ENCODE data around the gene MAPT. TPM values are rescaled to one million over a fixed set of nuclear protein-coding genes. Genes with fewer than 3 reads are reported as not detected.
"Not testable (repeated sequence)": the region's sequence is repeated elsewhere in the genome, so short reads cannot be mapped to it uniquely, and the experiment has no call there.

The MAPT gene
- total RNA-seq, 2 donors from 2014 or later = 0.14 to 0.17 TPM

DNA sequence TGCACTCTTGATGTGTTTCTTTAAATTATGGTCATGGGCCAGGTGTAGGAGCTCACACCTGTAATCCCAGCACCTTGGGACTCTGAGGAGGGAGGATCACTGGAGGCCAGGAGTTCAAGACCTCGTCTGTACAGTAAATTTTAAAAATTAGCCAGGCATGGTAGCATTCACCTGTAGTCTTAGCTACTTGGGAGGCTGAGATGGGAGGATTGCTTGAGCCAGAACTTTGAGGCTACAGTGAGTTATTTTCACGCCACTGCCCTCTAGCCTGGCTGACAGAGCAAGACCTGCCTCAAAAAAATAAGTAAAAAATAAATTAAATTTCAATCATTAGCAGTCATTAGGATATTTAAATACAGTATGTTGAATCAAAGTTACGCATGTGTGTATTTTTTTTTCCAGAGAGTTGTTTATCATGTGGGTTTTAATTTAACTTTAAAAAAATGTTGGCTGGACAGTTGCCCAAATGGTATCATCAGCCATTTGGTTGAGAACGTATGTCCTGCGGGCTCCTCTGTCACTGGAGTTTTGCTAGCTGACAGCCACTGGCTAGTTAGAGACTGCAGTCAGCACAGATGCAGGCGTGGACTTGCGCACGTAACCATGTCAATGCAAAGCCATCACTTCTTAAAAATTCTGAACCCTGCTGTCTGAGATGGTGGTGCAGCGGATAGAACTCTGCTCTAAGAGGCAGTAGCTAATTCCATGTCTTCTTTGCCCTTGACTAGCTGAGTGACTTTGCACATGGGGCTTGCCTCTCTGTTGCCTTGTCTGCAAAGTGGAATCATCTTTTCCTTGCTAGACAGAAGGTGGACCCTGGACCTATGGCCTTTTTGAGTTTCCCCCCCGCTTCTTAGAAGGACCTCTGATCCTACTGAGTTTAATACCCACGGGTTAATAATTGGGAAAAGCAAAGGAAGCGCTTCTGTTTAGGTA is 40.0 kb downstream of the MAPT start:
- Mint-ChIP-seq H3K4me3 (no peak overlapping the region), H3K27me3 (peaks cover 22 to 26% of the 10 kb centered on the region in 2 donors), H3K36me3 (no peaks in the 10 kb centered on the region), H3K9me3 (no peaks in the 10 kb centered on the region), H3K27ac (no peak overlapping the region), H3K4me1 (ENCODE audit: low read depth in 2 of 2) (no peaks in the 10 kb centered on the region)
- DNase-seq (ENCODE audit: low spot score) = no peak
- no peak for ATAC-seq

DNA sequence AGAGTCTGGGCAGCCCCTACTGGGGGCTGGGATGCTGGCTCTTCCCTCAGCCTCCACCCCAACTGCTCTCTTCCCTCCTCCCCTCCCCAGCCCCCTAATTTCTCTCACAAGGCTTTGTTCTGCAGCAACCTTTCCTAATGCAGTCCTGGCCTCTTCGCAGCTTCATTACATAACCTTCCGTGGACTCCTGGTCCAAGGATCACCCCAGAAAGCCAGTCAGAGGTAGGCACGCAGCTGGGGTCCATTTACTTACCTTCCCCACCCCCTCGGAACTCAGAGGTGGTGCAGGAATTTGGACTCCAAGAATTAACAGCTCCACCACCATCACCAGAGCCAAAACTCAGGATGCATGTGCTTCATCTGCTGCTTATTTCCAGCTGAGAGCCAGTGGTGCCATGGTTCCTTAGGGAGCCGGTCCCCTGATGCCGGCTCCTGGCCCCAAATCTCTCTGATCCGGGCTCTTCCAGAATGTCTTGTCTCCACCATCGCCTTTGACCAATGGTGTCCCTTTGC is 40.9 kb downstream of the MAPT start:
- DNase-seq (ENCODE audit: low spot score) = peak; percentile 53
- Mint-ChIP-seq H3K27me3 (peaks cover 27 to 36% of the 10 kb centered on the region in 2 donors), H3K36me3 (no peaks in the 10 kb centered on the region), H3K27ac (no peak overlapping the region), H3K4me3 (no peak overlapping the region), H3K9me3 (no peaks in the 10 kb centered on the region), H3K4me1 (ENCODE audit: low read depth in 2 of 2) (no peaks in the 10 kb centered on the region)
- ATAC-seq = no peak

DNA sequence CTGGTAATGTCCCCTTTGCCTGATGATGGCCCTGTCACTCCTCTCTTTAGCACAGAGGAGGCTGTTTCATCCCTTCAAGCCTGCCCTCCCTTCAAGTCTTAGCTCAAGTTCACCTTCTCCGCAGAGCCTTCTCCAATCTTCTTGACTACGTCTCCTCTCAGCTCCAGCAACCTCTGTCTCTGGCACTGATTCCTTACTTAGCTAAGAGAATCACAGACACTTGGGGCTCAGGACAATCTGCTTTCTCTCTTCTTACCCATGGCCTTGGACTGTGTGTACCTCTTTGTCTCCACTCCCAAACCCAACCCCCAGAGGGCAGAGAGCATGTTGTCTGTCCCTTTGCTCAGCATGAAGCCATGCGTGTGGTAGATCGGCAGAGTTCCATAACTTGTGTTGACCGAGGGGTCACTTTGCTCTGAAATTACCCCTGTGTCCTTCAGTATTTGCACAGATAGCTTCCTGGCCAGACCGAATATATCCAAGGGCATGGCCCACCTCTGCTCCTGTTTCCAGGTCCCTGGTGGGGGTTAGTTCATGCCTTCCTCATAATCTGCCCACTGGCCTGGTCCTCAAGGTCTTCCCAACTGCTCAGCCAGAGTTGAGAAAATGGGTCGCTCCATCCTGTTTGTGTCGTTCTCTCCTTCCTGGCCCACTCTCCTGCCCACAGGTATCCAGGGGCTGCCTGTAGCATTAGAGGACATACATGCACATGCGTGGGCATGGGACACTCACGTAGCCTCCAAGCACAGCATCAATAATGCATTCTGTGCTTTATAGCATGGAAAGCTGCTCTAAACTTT is 41.6 kb downstream of the MAPT start:
- Mint-ChIP-seq H3K4me1 (ENCODE audit: low read depth in 2 of 2) (no peaks in the 10 kb centered on the region), H3K27me3 (peaks cover 26 to 34% of the 10 kb centered on the region in 2 donors), H3K9me3 (no peaks in the 10 kb centered on the region), H3K36me3 (no peaks in the 10 kb centered on the region), H3K27ac (no peak overlapping the region), H3K4me3 (no peak overlapping the region)
- ATAC-seq (no peak), DNase-seq (ENCODE audit: low spot score) (peak; percentile 13)

DNA sequence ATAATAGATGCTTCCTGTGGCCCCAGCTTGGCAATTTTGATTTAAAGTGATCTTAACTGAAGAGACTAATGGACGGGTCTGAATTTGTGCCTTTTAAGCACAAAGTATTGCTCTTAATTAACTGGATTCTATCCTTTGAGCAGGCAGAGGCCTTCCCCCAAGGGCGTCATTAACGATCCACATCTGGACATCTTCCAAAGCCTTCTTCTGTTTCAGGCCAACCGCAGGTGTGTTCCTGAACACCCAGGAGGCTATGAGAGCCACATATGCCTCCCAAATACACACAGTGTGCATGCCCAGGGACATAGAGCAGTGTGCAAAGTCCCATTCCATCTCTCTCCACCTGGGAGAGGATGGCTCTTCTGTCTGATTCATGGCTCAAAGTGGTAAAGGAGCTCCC is 42.3 kb downstream of the MAPT start:
- Mint-ChIP-seq H3K4me1 (ENCODE audit: low read depth in 2 of 2) (no peaks in the 10 kb centered on the region), H3K9me3 (no peaks in the 10 kb centered on the region), H3K36me3 (no peaks in the 10 kb centered on the region), H3K27me3 (peaks cover 29 to 34% of the 10 kb centered on the region in 2 donors), H3K27ac (no peak overlapping the region), H3K4me3 (no peak overlapping the region)
- DNase-seq (ENCODE audit: low spot score) (peak; percentile 31), ATAC-seq (no peak)

DNA sequence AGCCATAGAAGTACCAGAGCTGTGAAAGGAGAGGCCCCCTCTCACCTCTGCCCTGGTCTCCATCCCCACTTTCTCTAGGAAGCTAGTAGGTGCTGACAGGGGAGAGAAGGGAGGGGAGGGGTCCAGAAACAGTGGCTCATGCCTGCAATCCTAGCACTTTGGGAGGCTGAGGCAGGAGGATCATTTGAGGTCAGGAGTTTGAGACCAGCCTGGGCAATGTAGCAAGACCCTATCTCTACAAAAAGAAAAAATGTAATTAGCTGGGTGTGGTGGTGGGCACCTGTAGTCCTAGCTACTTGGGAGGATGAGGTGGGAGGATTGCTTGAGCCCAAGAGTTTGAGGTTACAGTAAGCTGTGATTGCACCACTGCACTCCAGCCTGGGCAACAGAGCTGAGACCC is 42.8 kb downstream of the MAPT start:
- not testable (repeated sequence) for H3K27ac Mint-ChIP-seq; ATAC-seq; H3K4me3 Mint-ChIP-seq; H3K9me3 Mint-ChIP-seq; H3K4me1 Mint-ChIP-seq (ENCODE audit: low read depth in 2 of 2); H3K36me3 Mint-ChIP-seq
- H3K27me3 Mint-ChIP-seq = peaks cover 32 to 40% of the 10 kb centered on the region in 2 donors
- DNase-seq (ENCODE audit: low spot score) = peak; percentile 38

DNA sequence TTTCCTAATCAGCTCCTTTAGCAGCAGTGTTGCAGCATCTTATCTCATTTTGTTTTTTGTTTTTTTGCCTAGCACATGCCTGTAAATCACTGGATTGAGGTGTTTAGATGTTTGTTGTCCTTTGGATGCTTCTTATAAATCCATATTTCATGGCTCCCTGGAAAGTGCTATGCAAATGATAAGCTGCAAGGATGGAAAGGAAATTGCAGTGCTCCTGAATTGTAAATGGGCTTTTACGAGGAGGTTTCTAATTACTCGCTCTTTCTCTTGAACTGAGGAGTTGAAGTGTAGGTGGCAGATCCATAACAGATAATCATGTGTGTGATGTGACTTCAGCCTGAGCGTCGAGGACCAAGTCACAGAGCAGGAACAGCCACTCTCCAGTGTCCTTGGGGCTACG is 45.0 kb downstream of the MAPT start:
- Mint-ChIP-seq H3K36me3 (no peaks in the 10 kb centered on the region), H3K9me3 (no peaks in the 10 kb centered on the region), H3K4me3 (no peak overlapping the region), H3K27ac (no peak overlapping the region), H3K4me1 (ENCODE audit: low read depth in 2 of 2) (no peaks in the 10 kb centered on the region), H3K27me3 (peaks cover 42 to 56% of the 10 kb centered on the region in 2 donors)
- no peak for DNase-seq (ENCODE audit: low spot score)
- ATAC-seq = no peak

DNA sequence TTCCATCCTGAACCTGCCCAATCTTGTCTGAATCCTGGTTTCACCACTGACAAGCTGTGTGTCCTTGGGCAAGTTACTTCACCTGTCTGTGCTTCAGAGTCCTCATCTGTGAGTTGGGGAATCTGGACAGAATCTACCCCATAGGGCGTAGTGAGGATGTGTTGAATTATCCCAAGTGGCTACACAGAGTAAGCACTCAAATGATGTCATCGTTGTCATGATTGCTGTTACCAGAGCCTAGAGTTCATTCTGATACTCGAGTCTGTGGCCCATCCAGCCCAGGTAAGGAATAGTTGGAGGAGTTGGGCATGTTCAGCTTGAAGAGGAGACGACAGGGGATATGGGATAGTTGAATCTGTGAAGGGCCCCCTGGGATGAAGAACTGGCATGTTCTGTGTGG is 45.9 kb downstream of the MAPT start:
- no peaks in the 10 kb centered on the region for H3K36me3 Mint-ChIP-seq
- H3K4me1 Mint-ChIP-seq (ENCODE audit: low read depth in 2 of 2) = no peaks in the 10 kb centered on the region
- ATAC-seq (no peak), DNase-seq (ENCODE audit: low spot score) (peak; percentile 5)
- no peaks in the 10 kb centered on the region for H3K9me3 Mint-ChIP-seq
- no peak overlapping the region for H3K4me3 Mint-ChIP-seq
- peaks cover 39 to 55% of the 10 kb centered on the region in 2 donors for H3K27me3 Mint-ChIP-seq
- H3K27ac Mint-ChIP-seq = no peak overlapping the region

DNA sequence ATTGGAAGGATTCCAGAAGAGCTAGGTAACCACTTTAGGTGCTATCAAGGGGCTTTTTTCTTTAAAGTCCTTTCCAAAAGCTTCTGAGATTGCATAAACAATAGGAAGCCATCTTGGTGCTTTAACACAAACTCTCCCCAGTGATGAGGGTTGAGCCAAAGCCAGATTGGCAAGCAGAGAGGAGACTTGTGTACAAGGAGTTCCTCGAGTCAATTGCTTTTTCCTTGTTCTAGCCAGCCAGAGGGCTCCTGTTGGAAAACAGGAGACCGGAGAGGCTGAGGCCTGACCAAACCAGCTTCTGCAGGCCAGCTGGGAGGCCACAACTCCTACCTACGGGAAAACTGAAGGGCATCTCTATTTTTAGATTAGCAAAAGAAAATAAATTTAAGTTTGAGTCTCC is 46.5 kb downstream of the MAPT start:
- DNase-seq (ENCODE audit: low spot score) = peak; percentile 25
- ATAC-seq = no peak
- Mint-ChIP-seq H3K27ac (no peak overlapping the region), H3K9me3 (no peaks in the 10 kb centered on the region), H3K27me3 (peaks cover 36 to 50% of the 10 kb centered on the region in 2 donors), H3K36me3 (no peaks in the 10 kb centered on the region), H3K4me3 (no peak overlapping the region), H3K4me1 (ENCODE audit: low read depth in 2 of 2) (no peaks in the 10 kb centered on the region)

DNA sequence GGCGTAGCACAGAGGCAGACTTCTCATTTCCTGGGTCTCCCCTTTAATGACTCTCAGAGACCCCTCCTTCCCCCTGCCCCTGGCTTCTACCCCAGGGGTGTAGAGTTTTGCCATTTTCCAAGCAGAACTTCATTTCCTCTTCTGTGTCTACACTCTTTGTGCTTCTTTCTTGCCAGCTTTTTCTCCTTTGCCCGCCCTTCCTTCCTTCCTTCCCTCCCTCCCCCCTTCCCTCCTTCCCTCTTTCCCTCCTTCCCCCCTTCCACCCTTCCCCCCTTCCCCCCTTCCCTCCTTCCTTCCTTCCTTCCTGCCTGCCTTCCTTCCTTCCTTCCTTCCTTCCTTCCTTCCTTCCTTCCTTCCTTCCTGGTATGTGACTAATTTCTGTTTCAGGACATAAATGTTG is 47.0 kb downstream of the MAPT start:
- Mint-ChIP-seq H3K4me3 (no peak overlapping the region), H3K36me3 (no peaks in the 10 kb centered on the region), H3K9me3 (no peaks in the 10 kb centered on the region), H3K27ac (no peak overlapping the region), H3K4me1 (ENCODE audit: low read depth in 2 of 2) (no peaks in the 10 kb centered on the region), H3K27me3 (peaks cover 37 to 46% of the 10 kb centered on the region in 2 donors)
- ATAC-seq (no peak), DNase-seq (ENCODE audit: low spot score) (peak; percentile 15)

DNA sequence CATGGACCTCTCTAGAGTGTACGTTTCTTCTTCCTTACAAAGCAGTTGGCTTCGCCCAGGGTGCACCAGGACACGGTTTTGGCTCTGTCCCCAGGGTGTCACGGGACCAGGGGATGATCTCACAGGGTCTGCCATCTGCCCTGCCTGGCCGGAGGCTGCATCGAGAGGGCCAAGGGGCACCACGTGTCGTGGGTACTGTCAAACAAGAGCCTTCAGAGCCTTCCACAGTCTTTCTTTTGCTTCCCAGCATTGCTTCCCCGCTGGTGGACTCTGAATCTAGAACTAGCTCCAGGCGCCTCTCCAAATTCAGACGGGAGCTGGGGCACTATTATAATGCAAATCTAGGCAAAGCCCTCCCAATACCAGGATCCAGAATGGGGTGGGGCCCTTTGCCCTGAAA is 47.9 kb downstream of the MAPT start:
- no peaks in the 10 kb centered on the region for H3K4me1 Mint-ChIP-seq (ENCODE audit: low read depth in 2 of 2)

DNA sequence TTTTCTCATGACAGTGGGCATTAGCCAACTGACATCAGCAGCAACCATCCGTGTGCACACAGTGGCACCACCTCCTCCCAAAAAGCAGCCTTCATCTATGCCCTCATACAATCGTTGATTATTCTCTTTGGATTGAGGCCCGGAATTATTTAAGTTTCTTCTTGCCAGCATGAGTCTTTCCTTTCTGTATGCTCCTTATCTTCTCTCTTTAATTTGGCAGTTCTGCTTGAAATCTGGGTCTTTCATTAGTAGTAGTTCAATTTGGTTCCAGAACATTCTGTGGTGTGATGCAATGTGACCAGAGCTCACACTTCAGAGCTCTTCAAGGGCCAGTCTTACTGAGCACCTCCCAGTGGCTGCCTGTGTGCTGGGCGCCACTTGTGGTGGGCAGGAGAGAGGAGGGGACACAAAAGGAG is 52.5 kb downstream of the MAPT start:
- H3K27me3 Mint-ChIP-seq = peaks cover 29 to 32% of the 10 kb centered on the region in 2 donors
- H3K36me3 Mint-ChIP-seq = no peaks in the 10 kb centered on the region
- no peak overlapping the region for H3K4me3 Mint-ChIP-seq
- no peaks in the 10 kb centered on the region for H3K9me3 Mint-ChIP-seq
- H3K27ac Mint-ChIP-seq = no peak overlapping the region
- peaks cover 2 to 8% of the 10 kb centered on the region in 2 donors for H3K4me1 Mint-ChIP-seq (ENCODE audit: low read depth in 2 of 2)
- no peak for ATAC-seq
- peak; percentile 5 for DNase-seq (ENCODE audit: low spot score)

More for the DNA sequence above, 47.9 kb downstream of the MAPT start:
- Mint-ChIP-seq H3K27me3 (peaks cover 33 to 46% of the 10 kb centered on the region in 2 donors), H3K9me3 (no peaks in the 10 kb centered on the region), H3K4me3 (no peak overlapping the region), H3K27ac (no peak overlapping the region), H3K36me3 (no peaks in the 10 kb centered on the region)
- ATAC-seq (no peak), DNase-seq (ENCODE audit: low spot score) (peak; percentile 8)

DNA sequence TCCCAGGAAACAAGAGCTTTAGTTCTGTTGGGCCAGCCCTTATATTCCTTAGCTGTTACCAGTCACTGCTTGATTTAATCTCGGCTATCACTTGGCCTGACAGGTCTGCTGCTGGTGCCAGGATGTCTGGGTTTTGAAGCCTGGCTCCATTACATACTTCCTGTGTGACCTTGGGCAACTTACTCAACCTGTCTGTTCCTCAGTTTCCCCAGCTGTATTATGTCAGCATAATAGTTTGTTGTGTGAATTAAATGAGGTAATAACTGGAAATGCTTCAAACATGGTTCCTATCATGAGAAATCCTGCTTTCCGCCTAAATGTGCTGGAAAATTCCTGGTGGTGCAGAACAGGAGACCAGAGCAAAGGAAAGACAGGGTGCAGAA is 54.1 kb downstream of the MAPT start:
- H3K4me3 Mint-ChIP-seq = no peak overlapping the region
- H3K9me3 Mint-ChIP-seq = no peaks in the 10 kb centered on the region
- ATAC-seq (no peak), DNase-seq (ENCODE audit: low spot score) (peak; percentile 5)
- peaks cover 2 to 8% of the 10 kb centered on the region in 2 donors for H3K4me1 Mint-ChIP-seq (ENCODE audit: low read depth in 2 of 2)
- H3K27ac Mint-ChIP-seq = no peak overlapping the region
- H3K27me3 Mint-ChIP-seq = peaks cover 23 to 25% of the 10 kb centered on the region in 2 donors
- no peaks in the 10 kb centered on the region for H3K36me3 Mint-ChIP-seq

DNA sequence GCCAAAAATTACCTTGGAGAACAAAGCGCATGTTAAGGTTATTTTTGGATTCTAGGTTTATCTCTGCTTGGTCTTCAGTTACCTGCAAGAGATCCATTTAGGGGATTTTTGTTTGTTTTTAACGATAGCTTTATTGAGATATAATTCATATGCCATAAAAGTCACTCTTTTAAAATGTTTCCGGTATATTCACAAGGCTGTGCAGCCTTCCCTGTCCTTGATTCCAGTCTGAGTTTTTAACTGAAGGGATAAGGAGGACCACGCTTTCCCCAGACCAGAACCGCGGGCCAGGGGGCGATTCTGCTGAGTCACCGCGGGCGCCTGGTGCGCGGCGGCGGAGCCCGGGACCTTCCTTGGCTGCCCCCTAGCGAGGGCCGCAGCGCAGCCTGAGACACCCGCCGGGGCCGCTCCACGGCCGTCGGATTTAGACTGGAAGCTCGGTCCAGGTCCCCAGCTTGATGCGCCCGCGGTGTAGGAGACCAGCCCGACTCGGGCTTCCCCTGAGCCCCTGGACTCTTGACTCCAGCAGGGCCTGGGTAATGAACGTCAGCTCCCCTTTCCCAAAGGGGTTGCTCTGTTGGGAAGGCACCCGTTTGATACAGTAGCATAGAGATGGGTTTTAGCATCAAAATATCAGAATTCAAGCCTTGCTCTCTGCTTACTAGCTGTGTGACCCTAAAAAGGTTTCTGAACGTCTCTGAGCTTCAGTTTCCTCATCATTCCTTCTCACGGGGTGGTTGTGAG is 54.7 kb downstream of the MAPT start:
- no peaks in the 10 kb centered on the region for H3K9me3 Mint-ChIP-seq
- DNase-seq (ENCODE audit: low spot score) = peak; percentile 86
- H3K4me3 Mint-ChIP-seq = no peak overlapping the region
- no peak overlapping the region for H3K27ac Mint-ChIP-seq
- H3K36me3 Mint-ChIP-seq = no peaks in the 10 kb centered on the region
- ATAC-seq = peak; percentile 91 to 93
- peaks cover 2 to 8% of the 10 kb centered on the region in 2 donors for H3K4me1 Mint-ChIP-seq (ENCODE audit: low read depth in 2 of 2)
- H3K27me3 Mint-ChIP-seq = peaks cover 17 to 21% of the 10 kb centered on the region in 2 donors
